Measurements from ENCODE around the gene KBTBD8.

KBTBD8 gene

GRCh38 chr3:66983101-66983500 lies 15.0 kb upstream of the KBTBD8 start (continued):
- no peak for TF ChIP-seq TSHZ2 (CRISPR knock-in tag; IDR thresholded peaks at IDR 0.05)

GRCh38 chr3:66985336-66985920 lies 12.7 kb upstream of the KBTBD8 start:
- no peak for TF ChIP-seq GLIS3 (CRISPR knock-in tag; IDR thresholded peaks at IDR 0.05)
- TF ChIP-seq OSR1 (CRISPR knock-in tag; IDR thresholded peaks at IDR 0.05), result no peak
- TF ChIP-seq TSHZ2 (CRISPR knock-in tag; IDR thresholded peaks at IDR 0.05), result no peak
- no peak for TF ChIP-seq CSDC2 (CRISPR knock-in tag; IDR thresholded peaks at IDR 0.05)
- no peak for TF ChIP-seq ZC3H10 (CRISPR knock-in tag; IDR thresholded peaks at IDR 0.05)
- no peak for TF ChIP-seq TOX (CRISPR knock-in tag; IDR thresholded peaks at IDR 0.05; ENCODE audit: borderline replicate concordance)
- TF ChIP-seq ZFP30 (CRISPR knock-in tag; IDR thresholded peaks at IDR 0.05), result no peak
- TF ChIP-seq CSRNP3 (CRISPR knock-in tag; IDR thresholded peaks at IDR 0.05), result no peak
- TF ChIP-seq ARNTL (CRISPR knock-in tag; IDR thresholded peaks at IDR 0.05; ENCODE audit: borderline replicate concordance, low read depth), result no peak
- no peak for ATAC-seq

- ATAC-seq, result no peak
- no peak for TF ChIP-seq ZC3H10 (CRISPR knock-in tag; IDR thresholded peaks at IDR 0.05)
- no peak for TF ChIP-seq TCF4 (CRISPR knock-in tag; IDR thresholded peaks at IDR 0.05; ENCODE audit: borderline replicate concordance)
- no peak for TF ChIP-seq ZNF70 (CRISPR knock-in tag; IDR thresholded peaks at IDR 0.05)
- no peak for TF ChIP-seq CREB5 (CRISPR knock-in tag; IDR thresholded peaks at IDR 0.05; ENCODE audit: low read depth)
- TF ChIP-seq ISL1 (CRISPR knock-in tag; IDR thresholded peaks at IDR 0.05), result no peak
- TF ChIP-seq POU6F1 (CRISPR knock-in tag; IDR thresholded peaks at IDR 0.05; ENCODE audit: borderline replicate concordance, low read depth), result no peak
- no peak for TF ChIP-seq ZNF565 (CRISPR knock-in tag; conservative IDR thresholded peaks at IDR 0.05; ENCODE audit: low read depth)
- no peak for TF ChIP-seq ARNTL (CRISPR knock-in tag; IDR thresholded peaks at IDR 0.05; ENCODE audit: borderline replicate concordance, low read depth)
- TF ChIP-seq CSRNP3 (CRISPR knock-in tag; IDR thresholded peaks at IDR 0.05), result no peak
- TF ChIP-seq TSHZ2 (CRISPR knock-in tag; IDR thresholded peaks at IDR 0.05), result no peak
- TF ChIP-seq SNAI2 (CRISPR knock-in tag; IDR thresholded peaks at IDR 0.05), result no peak
- no peak for TF ChIP-seq ZFP30 (CRISPR knock-in tag; IDR thresholded peaks at IDR 0.05)
- TF ChIP-seq PPARA (CRISPR knock-in tag; IDR thresholded peaks at IDR 0.05; ENCODE audit: borderline replicate concordance), result no peak
- TF ChIP-seq OSR1 (CRISPR knock-in tag; IDR thresholded peaks at IDR 0.05), result no peak
- no peak for TF ChIP-seq ZNF8 (CRISPR knock-in tag; IDR thresholded peaks at IDR 0.05)
- TF ChIP-seq BACH2 (CRISPR knock-in tag; IDR thresholded peaks at IDR 0.05; ENCODE audit: borderline replicate concordance), result no peak
Measured at GRCh38 chr3:66986406-66986805, 11.7 kb upstream of the KBTBD8 start.

Measured in SK-N-SH treated with all-trans-retinoic acid at 6 μM for 48 hours (cell line).